H9 (cell line): ENCODE results near the gene SLC6A19. TPM values are rescaled to one million over a fixed set of nuclear protein-coding genes. Genes with fewer than 3 reads are reported as not detected.

Experiments used
- DNase-seq: peaks from one replicate; pipeline ENCODE4 v3.0.0-alpha.2; 2017
- H2AFZ ChIP-seq: one replicate; pipeline ENCODE4 v1.6.1; 2013; ENCODE audit warnings: mild to moderate bottlenecking, low read length, control low read depth, moderate library complexity
- H2AK5ac ChIP-seq: 2 replicates; pipeline ENCODE4 v1.6.1; 2013; ENCODE audit warnings: low read length, control low read depth, mixed read lengths; ENCODE audit not compliant: insufficient read length
- H2BK120ac ChIP-seq: one replicate; pipeline ENCODE4 v1.6.1; 2013; ENCODE audit warnings: low read depth, mild to moderate bottlenecking, low read length, control low read depth, inconsistent platforms; ENCODE audit not compliant: poor library complexity, severe bottlenecking
- H2BK12ac ChIP-seq: 2 replicates; pipeline ENCODE4 v1.6.1; 2013; ENCODE audit warnings: low read length, control low read depth, mixed read lengths, low read depth; ENCODE audit not compliant: insufficient read length
- H2BK15ac ChIP-seq: 2 replicates; pipeline ENCODE4 v1.6.1; 2013; ENCODE audit warnings: low read depth, low read length, control low read depth
- H2BK20ac ChIP-seq: one replicate; pipeline ENCODE4 v1.6.1; 2013; ENCODE audit warnings: low read depth, mild to moderate bottlenecking, low read length, control low read depth, inconsistent platforms; ENCODE audit not compliant: poor library complexity, severe bottlenecking
- H2BK5ac ChIP-seq: 2 replicates; pipeline ENCODE4 v1.6.1; 2013; ENCODE audit warnings: low read length, control low read depth, mixed read lengths; ENCODE audit not compliant: insufficient read length
- H3K14ac ChIP-seq: 2 replicates; pipeline ENCODE4 v1.6.1; 2013; ENCODE audit warnings: low read length, control low read depth; ENCODE audit not compliant: insufficient read depth
- H3K18ac ChIP-seq: 2 replicates; pipeline ENCODE4 v1.6.1; 2013; ENCODE audit warnings: low read depth, mild to moderate bottlenecking, mixed read lengths, low read length, control low read depth; ENCODE audit not compliant: insufficient read length
- H3K23ac ChIP-seq: 2 replicates; pipeline ENCODE4 v1.6.1; 2013; ENCODE audit warnings: low read length, control low read depth, mixed read lengths, low read depth; ENCODE audit not compliant: insufficient read length
- H3K23me2 ChIP-seq: 2 replicates; pipeline ENCODE4 v1.6.1; 2013; ENCODE audit warnings: low read depth, mild to moderate bottlenecking, mixed read lengths, low read length, control low read depth; ENCODE audit not compliant: insufficient read length, poor library complexity, severe bottlenecking
- H3K27ac ChIP-seq: 2 replicates; pipeline ENCODE4 v1.5.1; 2013; ENCODE audit warnings: low read length, control low read depth, mixed read lengths, low read depth; ENCODE audit not compliant: insufficient read length
- H3K27me3 ChIP-seq: 2 replicates; pipeline ENCODE4 v1.6.1; 2013; ENCODE audit warnings: low read length, control low read depth, inconsistent platforms; ENCODE audit not compliant: insufficient read depth
- H3K4ac ChIP-seq: 2 replicates; pipeline ENCODE4 v1.6.1; 2013; ENCODE audit warnings: low read depth, mild to moderate bottlenecking, control low read depth, inconsistent platforms, low read length, moderate library complexity
- H3K4me1 ChIP-seq: 2 replicates; pipeline ENCODE4 v1.6.1; 2013; ENCODE audit warnings: low read length, control low read depth, inconsistent platforms; ENCODE audit not compliant: insufficient read depth
- H3K4me2 ChIP-seq: 2 replicates; pipeline ENCODE4 v1.6.1; 2013; ENCODE audit warnings: low read length, control low read depth, mixed read lengths; ENCODE audit not compliant: insufficient read length, insufficient read depth
- H3K56ac ChIP-seq: 2 replicates; pipeline ENCODE4 v1.6.1; 2013; ENCODE audit warnings: low read depth, mild to moderate bottlenecking, mixed read lengths, low read length, control low read depth; ENCODE audit not compliant: insufficient read length
- H3K79me1 ChIP-seq: 2 replicates; pipeline ENCODE4 v1.6.1; 2013; ENCODE audit warnings: low read depth, mild to moderate bottlenecking, moderate library complexity, low read length, control low read depth, inconsistent platforms; ENCODE audit not compliant: insufficient read depth, poor library complexity, severe bottlenecking
- H3K79me2 ChIP-seq: 2 replicates; pipeline ENCODE4 v1.6.1; 2013; ENCODE audit warnings: low read length, control low read depth, inconsistent platforms; ENCODE audit not compliant: insufficient read depth
- H3K9ac ChIP-seq: 2 replicates; pipeline ENCODE4 v1.6.1; 2013; ENCODE audit warnings: low read length, control low read depth, mixed read lengths; ENCODE audit not compliant: insufficient read length; ENCODE audit errors: extremely low read depth
- H3K9me3 ChIP-seq: one replicate; pipeline ENCODE4 v1.6.1; 2013; ENCODE audit warnings: low read depth, low read length, inconsistent platforms; ENCODE audit not compliant: control insufficient read depth
- H3T11ph ChIP-seq: one replicate; pipeline ENCODE4 v1.6.1; 2013; ENCODE audit warnings: mild to moderate bottlenecking, low read length, control low read depth, inconsistent platforms
- H4K20me1 ChIP-seq: one replicate; pipeline ENCODE4 v1.6.1; 2013; ENCODE audit not compliant: control insufficient read depth, insufficient read length, insufficient read depth
- H4K5ac ChIP-seq: 2 replicates; pipeline ENCODE4 v1.6.1; 2013; ENCODE audit warnings: low read depth, mild to moderate bottlenecking, mixed read lengths, low read length, control low read depth; ENCODE audit not compliant: insufficient read length
- H4K8ac ChIP-seq: replicated peaks from 2 replicates; pipeline ENCODE4 v1.6.1; 2013; ENCODE audit warnings: low read length, control low read depth, mixed read lengths, low read depth; ENCODE audit not compliant: insufficient read length
- H4K91ac ChIP-seq: 2 replicates; pipeline ENCODE4 v1.6.1; 2013; ENCODE audit warnings: low read depth, mild to moderate bottlenecking, moderate library complexity, mixed read lengths, low read length, control low read depth; ENCODE audit not compliant: insufficient read length
- H3K27ac Mint-ChIP-seq, 3 experiments: 2 replicates in 2 of 3; 3 replicates in 1 of 3; pipeline ENCODE4 v1.8.0; 2020 to 2021; ENCODE audit warnings: mixed read lengths in 3 of 3, mild to moderate bottlenecking in 1 of 3, moderate library complexity in 1 of 3
- H3K27me3 Mint-ChIP-seq: 2 replicates; pipeline ENCODE4 v1.8.0; 2021; ENCODE audit warnings: low read depth, mild to moderate bottlenecking, moderate library complexity, mixed read lengths
- H3K36me3 Mint-ChIP-seq, 3 experiments: 2 replicates in 2 of 3; 3 replicates in 1 of 3; pipeline ENCODE4 v1.8.0; 2020 to 2021; ENCODE audit warnings: low read depth in 3 of 3, mixed read lengths in 3 of 3; ENCODE audit not compliant: insufficient read depth in 1 of 3
- H3K4me1 Mint-ChIP-seq, 2 experiments: 2 replicates each; pipeline ENCODE4 v1.8.0; 2020; ENCODE audit warnings: mixed read lengths in 2 of 2
- H3K4me3 Mint-ChIP-seq, 2 experiments: 2 replicates in 1 of 2; 3 replicates in 1 of 2; pipeline ENCODE4 v1.8.0; 2020 to 2021; ENCODE audit warnings: mild to moderate bottlenecking in 2 of 2, mixed read lengths in 2 of 2, moderate library complexity in 1 of 2
- H3K9me3 Mint-ChIP-seq, 2 experiments: 2 replicates in 1 of 2; 3 replicates in 1 of 2; pipeline ENCODE4 v1.8.0; 2020; ENCODE audit warnings: mild to moderate bottlenecking in 2 of 2, mixed read lengths in 2 of 2, moderate library complexity in 1 of 2
- CTCF ChIP-seq: fragments of 200-600 bp; sonication (generic); conservative IDR thresholded peaks from 3 replicates; pipeline ENCODE4 v1.8.0; 2021; ENCODE audit warnings: antibody characterized with exemption, mild to moderate bottlenecking
- WGBS: extraction: QIAGEN DNeasy Blood & Tissue Kit; methylation state at CpG from one replicate; pipeline ENCODE4 v1.1.7; 2013; ENCODE audit warnings: missing lambda C conversion rate, low lambda C conversion rate, mixed read lengths; ENCODE audit not compliant: insufficient read length; ENCODE audit errors: extremely low coverage; 5-methylcytosine and 5-hydroxymethylcytosine counted together
- total RNA-seq: library from RNA; stranded (reverse); gene quantifications from 2 replicates; pipeline ENCODE4 v1.2.1, GENCODE V29; 2021

SLC6A19 gene
- total RNA-seq, 1 experiment from 2014 or later, result not detected

- no peak overlapping the region for H3K4me2 ChIP-seq
Measured at GRCh38 chr5:1204693-1205242, 3.4 kb downstream of the SLC6A19 start.

More at GRCh38 chr5:1204693-1205242, 3.4 kb downstream of the SLC6A19 start:
- Histone ChIP-seq H3K23me2 (no peaks in the 10 kb centered on the region), H3K27ac (no peak overlapping the region), H3K9me3 (no peaks in the 10 kb centered on the region), H3K9ac (no peak overlapping the region), H3K79me2 (no peaks in the 10 kb centered on the region), H4K20me1 (no peaks in the 10 kb centered on the region), H2BK20ac (no peak overlapping the region), H2BK120ac (no peak overlapping the region), H2BK15ac (no peak overlapping the region), H3K79me1 (no peaks in the 10 kb centered on the region), H2BK12ac (no peak overlapping the region), H2AFZ (no peak overlapping the region), H4K8ac (no peak overlapping the region), H3K23ac (no peak overlapping the region), H3K18ac (no peak overlapping the region), H3K27me3 (no peaks in the 10 kb centered on the region), H3K56ac (no peak overlapping the region), H2BK5ac (no peak overlapping the region), H4K91ac (no peak overlapping the region), H3K14ac (peak overlapping the region; percentile 27; the same call in 1 of the 2 replicates), H3T11ph (no peak overlapping the region), H2AK5ac (no peak overlapping the region), H4K5ac (no peak overlapping the region), H3K4ac (no peak overlapping the region), H3K4me1 (no peaks in the 10 kb centered on the region)
- no peaks in the 10 kb centered on the region for H3K36me3 Mint-ChIP-seq
- H3K9me3 Mint-ChIP-seq, result no peaks in the 10 kb centered on the region
- no CpG with 5 or more reads among the region's 18 CpGs for WGBS
- peak; percentile 60 for DNase-seq
- peak; percentile 62 for TF ChIP-seq CTCF
- H3K27ac Mint-ChIP-seq, result peak overlapping the region in 1 of 3 experiments; percentile 44; a peak in 2 of 7 replicates
- peaks cover 8% of the 10 kb centered on the region for H3K27me3 Mint-ChIP-seq
- H3K4me1 Mint-ChIP-seq, result peaks cover 9 to 16% of the 10 kb centered on the region in 2 experiments
- peak overlapping the region in 1 of 2 experiments; percentile 43; a peak in 2 of 5 replicates for H3K4me3 Mint-ChIP-seq
